SK-N-SH treated with all-trans-retinoic acid at 6 μM for 48 hours (cell line): ENCODE measurements around the gene GJA1.

Experiments used
- ESRRG ChIP-seq: fragments of 250-450 bp; sonication (Bioruptor Pico); IDR thresholded peaks from 2 replicates; pipeline ENCODE4 v1.6.1; 2021; ENCODE audit warnings: mild to moderate bottlenecking
- ISL1 ChIP-seq: fragments of 250-450 bp; sonication (Bioruptor Pico); IDR thresholded peaks from 2 replicates; pipeline ENCODE4 v2.1.2; 2022; ENCODE audit warnings: mild to moderate bottlenecking, moderate library complexity
- PATZ1 ChIP-seq: fragments of 250-450 bp; sonication (Bioruptor Pico); IDR thresholded peaks from 2 replicates; pipeline ENCODE4 v1.8.0; 2020; ENCODE audit warnings: mild to moderate bottlenecking, moderate library complexity, borderline replicate concordance
- POU6F1 ChIP-seq: fragments of 250-450 bp; sonication (Bioruptor Pico); IDR thresholded peaks from 2 replicates; pipeline ENCODE4 v1.8.0; 2021; ENCODE audit warnings: low read depth, mild to moderate bottlenecking, moderate library complexity, borderline replicate concordance
- PPARA ChIP-seq: fragments of 250-450 bp; sonication (Bioruptor Pico); IDR thresholded peaks from 2 replicates; pipeline ENCODE4 v1.5.0; 2020; ENCODE audit warnings: mild to moderate bottlenecking, borderline replicate concordance
- RARB ChIP-seq: fragments of 250-450 bp; sonication (Bioruptor Pico); IDR thresholded peaks from 2 replicates; pipeline ENCODE4 v1.8.0; 2021; ENCODE audit warnings: mild to moderate bottlenecking, moderate library complexity
- SNAI2 ChIP-seq: fragments of 250-450 bp; sonication (Bioruptor Pico); IDR thresholded peaks from 2 replicates; pipeline ENCODE4 v1.5.0; 2020; ENCODE audit warnings: mild to moderate bottlenecking, moderate library complexity
- ZFP3 ChIP-seq: fragments of 250-450 bp; sonication (Bioruptor Pico); IDR thresholded peaks from 2 replicates; pipeline ENCODE4 v1.5.0; 2020; ENCODE audit warnings: mild to moderate bottlenecking, moderate library complexity
- ZFP30 ChIP-seq: fragments of 450-650 bp; formaldehyde crosslinking; IDR thresholded peaks from 2 replicates; pipeline ENCODE4 v1.5.0; 2022; ENCODE audit warnings: mild to moderate bottlenecking, moderate library complexity
- ZNF565 ChIP-seq: fragments of 450-650 bp; formaldehyde crosslinking; conservative IDR thresholded peaks from 2 replicates; pipeline ENCODE4 v1.5.0; 2020; ENCODE audit warnings: low read depth, mild to moderate bottlenecking, moderate library complexity
- ZNF70 ChIP-seq: fragments of 450-650 bp; formaldehyde crosslinking; IDR thresholded peaks from 2 replicates; pipeline ENCODE4 v1.5.0; 2020; ENCODE audit warnings: mild to moderate bottlenecking, moderate library complexity
- ZNF8 ChIP-seq: fragments of 450-650 bp; formaldehyde crosslinking; IDR thresholded peaks from 2 replicates; pipeline ENCODE4 v1.5.0; 2020; ENCODE audit warnings: mild to moderate bottlenecking, moderate library complexity

- no peak for TF ChIP-seq POU6F1 (CRISPR knock-in tag)
- no peak for TF ChIP-seq SNAI2 (CRISPR knock-in tag)
- no peak for TF ChIP-seq RARB
- no peak for TF ChIP-seq ISL1
- no peak for TF ChIP-seq ZFP3 (CRISPR knock-in tag)
- no peak for TF ChIP-seq ZNF70 (CRISPR knock-in tag)
- TF ChIP-seq ZFP30 (CRISPR knock-in tag), result no peak
- no peak for TF ChIP-seq ESRRG (CRISPR knock-in tag)
- no peak for TF ChIP-seq PATZ1
- TF ChIP-seq PPARA, result no peak
- no peak for TF ChIP-seq ZNF565
- no peak for TF ChIP-seq ZNF8
Measured at GRCh38 chr6:121460170-121460569, 24.7 kb downstream of the GJA1 start.
